ENCODE measurements around the gene EGLN3. TPM values are rescaled to one million over a fixed set of nuclear protein-coding genes. Genes with fewer than 3 reads are reported as not detected.

Gene EGLN3
- total RNA-seq, 1 donor from 2014 or later = 10.5 TPM

DNA sequence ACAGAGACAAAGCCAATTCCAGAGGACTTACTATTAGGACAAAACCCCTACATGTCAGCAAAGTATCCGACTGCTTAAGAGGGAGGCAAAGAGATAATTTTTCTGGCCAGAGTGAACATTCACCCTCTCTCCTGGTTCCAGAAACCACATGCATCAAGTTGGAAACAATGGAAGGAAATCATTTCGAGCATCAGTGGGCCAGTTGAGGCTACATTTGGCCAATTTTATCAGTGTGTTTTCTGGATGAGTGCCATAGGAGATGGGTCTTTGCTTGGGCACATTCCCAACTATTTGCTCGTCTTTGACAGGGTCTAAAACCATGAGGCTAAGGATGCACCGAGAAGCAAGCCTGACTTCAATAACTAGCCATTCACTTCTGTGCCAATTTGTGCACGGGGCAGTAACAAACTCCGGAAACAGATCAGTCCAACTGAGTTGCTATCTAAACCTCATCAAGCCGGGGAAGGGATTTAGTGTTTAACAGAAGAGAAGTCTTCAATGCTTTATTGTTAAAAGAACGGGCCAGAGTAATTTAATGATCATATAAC, 17.4 kb downstream of the EGLN3 start:
- Histone ChIP-seq H3K9me3 (no peaks in the 10 kb centered on the region), H3K4me3 (no peak overlapping the region), H3K36me3 (no peaks in the 10 kb centered on the region), H3K27ac (no peak overlapping the region), H3K27me3 (ENCODE audit: low read depth) (no peaks in the 10 kb centered on the region), H3K4me1 (peaks cover 6% of the 10 kb centered on the region)
- TF ChIP-seq, protein P1, sequence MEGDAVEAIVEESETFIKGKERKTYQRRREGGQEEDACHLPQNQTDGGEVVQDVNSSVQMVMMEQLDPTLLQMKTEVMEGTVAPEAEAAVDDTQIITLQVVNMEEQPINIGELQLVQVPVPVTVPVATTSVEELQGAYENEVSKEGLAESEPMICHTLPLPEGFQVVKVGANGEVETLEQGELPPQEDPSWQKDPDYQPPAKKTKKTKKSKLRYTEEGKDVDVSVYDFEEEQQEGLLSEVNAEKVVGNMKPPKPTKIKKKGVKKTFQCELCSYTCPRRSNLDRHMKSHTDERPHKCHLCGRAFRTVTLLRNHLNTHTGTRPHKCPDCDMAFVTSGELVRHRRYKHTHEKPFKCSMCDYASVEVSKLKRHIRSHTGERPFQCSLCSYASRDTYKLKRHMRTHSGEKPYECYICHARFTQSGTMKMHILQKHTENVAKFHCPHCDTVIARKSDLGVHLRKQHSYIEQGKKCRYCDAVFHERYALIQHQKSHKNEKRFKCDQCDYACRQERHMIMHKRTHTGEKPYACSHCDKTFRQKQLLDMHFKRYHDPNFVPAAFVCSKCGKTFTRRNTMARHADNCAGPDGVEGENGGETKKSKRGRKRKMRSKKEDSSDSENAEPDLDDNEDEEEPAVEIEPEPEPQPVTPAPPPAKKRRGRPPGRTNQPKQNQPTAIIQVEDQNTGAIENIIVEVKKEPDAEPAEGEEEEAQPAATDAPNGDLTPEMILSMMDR (IDR thresholded peaks at IDR 0.05) = no peak
- ATAC-seq (no peak), DNase-seq (no peak)
- intact Hi-C loops (cut with DNase I) = no loop called here

DNA sequence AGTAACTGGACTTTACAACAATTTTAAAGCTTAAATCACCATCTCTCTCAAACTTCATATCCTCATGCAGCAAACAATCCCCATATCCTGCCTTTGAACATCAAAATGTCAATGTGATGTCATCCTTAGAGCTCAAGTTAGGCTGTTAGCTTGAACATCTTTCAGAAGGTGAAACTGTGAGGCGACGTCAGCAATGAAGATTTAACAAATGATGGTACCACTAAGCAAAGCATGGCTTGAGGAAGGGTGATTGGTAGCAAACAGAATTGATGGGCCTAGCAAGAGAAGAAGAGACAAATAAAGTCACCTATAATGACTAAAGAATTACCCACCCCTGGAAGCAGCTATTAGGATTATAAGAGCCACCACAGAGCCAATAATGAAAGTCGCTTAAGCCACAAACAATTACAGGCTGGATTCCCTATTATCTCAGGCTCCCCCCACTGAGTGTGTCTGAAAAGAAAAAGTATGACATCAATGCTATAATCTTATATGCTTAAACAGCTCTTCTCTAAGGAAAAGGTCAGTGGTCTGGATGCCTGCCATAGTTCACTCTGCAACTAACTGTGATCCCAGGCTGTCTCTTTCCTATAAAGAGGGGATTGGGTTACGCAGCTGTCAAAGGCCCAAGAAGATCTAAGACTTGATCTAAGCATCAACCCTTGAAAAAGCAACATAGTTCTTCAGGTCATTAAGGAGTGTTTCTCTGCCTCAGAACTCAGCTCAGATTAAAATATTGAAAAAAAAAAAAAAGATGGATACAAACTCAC, 18.1 kb downstream of the EGLN3 start:
- TF ChIP-seq, protein P1 (IDR thresholded peaks at IDR 0.05) = no peak
- DNase-seq (no peak), ATAC-seq (no peak)
- H3K36me3 ChIP-seq = no peaks in the 10 kb centered on the region
- H3K27ac ChIP-seq = no peak overlapping the region
- intact Hi-C loops (cut with DNase I) = no loop called here
- H3K9me3 ChIP-seq = no peaks in the 10 kb centered on the region
- H3K4me3 ChIP-seq = no peak overlapping the region
- H3K4me1 ChIP-seq = no peaks in the 10 kb centered on the region
- no peaks in the 10 kb centered on the region for H3K27me3 ChIP-seq (ENCODE audit: low read depth)

DNA sequence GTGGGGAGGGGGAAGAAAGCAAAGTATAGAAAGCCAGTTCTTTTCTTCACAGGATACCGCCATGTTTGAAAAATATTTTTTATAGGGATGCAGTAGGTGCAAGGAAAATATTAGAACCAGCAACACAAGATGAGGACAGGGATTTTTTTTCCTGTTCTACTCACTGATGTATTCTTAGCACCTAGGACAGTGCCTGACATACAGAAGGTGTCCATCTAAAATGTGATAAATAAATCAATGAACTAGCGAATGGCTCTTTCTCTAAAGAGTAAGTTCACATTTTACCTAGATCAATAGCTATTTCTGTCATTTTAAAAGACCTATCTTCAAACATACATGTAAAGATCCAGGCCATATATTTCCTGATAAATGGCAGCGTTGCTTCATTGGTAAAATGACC, 18.8 kb downstream of the EGLN3 start:
- no peaks in the 10 kb centered on the region for H3K4me1 ChIP-seq
- H3K36me3 ChIP-seq = no peaks in the 10 kb centered on the region
- intact Hi-C loops (cut with DNase I) = no loop called here
- no peak overlapping the region for H3K4me3 ChIP-seq
- ATAC-seq (no peak), DNase-seq (no peak)
- no peaks in the 10 kb centered on the region for H3K27me3 ChIP-seq (ENCODE audit: low read depth)
- no peak overlapping the region for H3K27ac ChIP-seq
- no peaks in the 10 kb centered on the region for H3K9me3 ChIP-seq
- TF ChIP-seq, protein P1 (IDR thresholded peaks at IDR 0.05) = no peak

DNA sequence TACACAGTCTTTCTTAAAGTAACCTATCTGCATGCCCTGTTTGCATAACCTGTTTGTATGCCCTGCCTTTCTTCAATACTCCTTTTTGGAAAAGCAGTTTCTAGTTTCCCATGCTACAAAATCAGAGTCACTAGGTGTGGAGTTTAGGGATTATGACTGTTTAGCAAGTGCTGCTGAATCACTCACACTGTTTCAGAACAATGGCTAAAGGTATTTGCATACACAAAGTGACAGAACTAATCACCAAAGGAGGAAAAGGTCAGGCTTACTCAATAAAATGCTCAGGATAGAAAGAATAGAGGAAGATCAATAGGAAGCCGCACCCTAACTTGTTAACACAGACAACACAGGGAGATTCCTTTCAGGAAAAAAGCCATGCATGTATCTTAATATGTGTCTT, 19.4 kb downstream of the EGLN3 start:
- intact Hi-C loops (cut with DNase I) = no loop called here
- no peak for DNase-seq
- TF ChIP-seq, protein P1 (IDR thresholded peaks at IDR 0.05) = no peak
- Histone ChIP-seq H3K36me3 (no peaks in the 10 kb centered on the region), H3K4me1 (no peaks in the 10 kb centered on the region), H3K27ac (no peak overlapping the region), H3K9me3 (no peaks in the 10 kb centered on the region), H3K27me3 (ENCODE audit: low read depth) (no peaks in the 10 kb centered on the region), H3K4me3 (no peak overlapping the region)
- ATAC-seq = no peak

DNA sequence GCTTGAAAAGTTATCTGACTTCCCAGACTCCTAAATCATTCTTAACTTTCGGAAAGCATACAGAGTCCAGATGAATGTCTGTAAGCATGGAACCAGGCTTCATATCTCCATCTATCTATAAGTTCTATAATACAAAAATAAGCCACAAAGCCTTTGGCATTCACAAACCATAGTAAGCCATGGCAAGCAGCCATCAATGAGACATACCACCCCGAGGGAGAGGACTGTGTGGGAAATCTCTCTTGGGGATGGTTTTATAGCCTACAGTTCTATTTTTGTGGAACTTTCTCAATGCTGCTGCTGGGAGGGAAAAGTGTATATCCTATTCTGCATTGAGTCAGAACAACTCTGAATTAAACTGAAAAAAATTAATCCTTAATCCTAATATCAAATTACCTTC, 20.4 kb downstream of the EGLN3 start:
- H3K27ac ChIP-seq = no peak overlapping the region
- H3K27me3 ChIP-seq (ENCODE audit: low read depth) = no peaks in the 10 kb centered on the region
- no peaks in the 10 kb centered on the region for H3K36me3 ChIP-seq
- ATAC-seq (no peak), DNase-seq (no peak)
- no peaks in the 10 kb centered on the region for H3K9me3 ChIP-seq
- intact Hi-C loops (cut with DNase I) = no loop called here
- TF ChIP-seq, protein P1 (IDR thresholded peaks at IDR 0.05) = no peak
- no peaks in the 10 kb centered on the region for H3K4me1 ChIP-seq
- no peak overlapping the region for H3K4me3 ChIP-seq
